GM19023 (cell line): ENCODE data around the gene TMEM59L.
A peak's percentile ranks its signal among the peaks of the same experiment; 100 is the strongest.

Experiments used
- ATAC-seq: cut with Tn5 transposase; IDR thresholded peaks from one replicate; pipeline ENCODE4 v1.9.1; 2021; ENCODE audit warnings: mild to moderate bottlenecking, moderate library complexity; ENCODE audit not compliant: unreplicated experiment

TMEM59L gene

GRCh38 chr19:18636183-18636968, 23.7 kb downstream of the TMEM59L start:
- ATAC-seq, result peak; percentile 90

DNA sequence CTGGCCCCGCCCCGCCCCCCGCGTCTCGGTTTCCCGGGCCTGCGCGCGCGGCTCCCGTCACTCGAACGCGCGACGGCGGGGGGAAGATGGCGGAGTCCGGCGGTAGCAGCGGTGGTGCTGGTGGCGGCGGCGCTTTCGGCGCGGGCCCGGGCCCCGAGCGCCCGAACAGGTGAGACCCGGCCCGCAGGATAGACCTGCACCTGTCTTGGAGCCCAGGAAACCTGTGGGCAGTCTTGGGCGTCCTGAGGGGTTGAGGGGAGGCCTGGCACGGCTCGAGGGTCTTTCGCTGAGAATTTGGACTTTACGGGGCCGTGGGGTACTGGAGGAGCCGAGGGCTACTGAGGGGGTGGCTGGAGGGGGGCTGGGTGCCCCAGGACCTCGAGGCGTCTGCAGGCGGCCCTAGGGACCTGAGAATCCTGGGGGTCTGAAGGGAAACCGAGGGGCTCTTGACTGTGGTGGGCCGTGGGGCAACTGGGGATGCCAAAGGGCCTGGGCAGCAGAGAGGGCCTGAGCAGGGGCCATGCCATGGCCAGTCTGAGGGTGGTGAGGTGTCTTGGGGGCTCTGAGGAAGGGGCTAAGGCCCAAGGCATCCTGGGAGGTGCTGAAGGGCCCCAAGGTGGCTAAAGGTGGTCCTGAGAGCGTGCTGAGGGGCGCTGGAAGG, 24.4 kb downstream of the TMEM59L start, which contains the start of gene KLHL26:
Gene KLHL26 (plus strand): TSS at position 60 of the 661 bp plus-strand sequence. CDS start 27 bp downstream, at position 87.
- ATAC-seq, result no peak

DNA sequence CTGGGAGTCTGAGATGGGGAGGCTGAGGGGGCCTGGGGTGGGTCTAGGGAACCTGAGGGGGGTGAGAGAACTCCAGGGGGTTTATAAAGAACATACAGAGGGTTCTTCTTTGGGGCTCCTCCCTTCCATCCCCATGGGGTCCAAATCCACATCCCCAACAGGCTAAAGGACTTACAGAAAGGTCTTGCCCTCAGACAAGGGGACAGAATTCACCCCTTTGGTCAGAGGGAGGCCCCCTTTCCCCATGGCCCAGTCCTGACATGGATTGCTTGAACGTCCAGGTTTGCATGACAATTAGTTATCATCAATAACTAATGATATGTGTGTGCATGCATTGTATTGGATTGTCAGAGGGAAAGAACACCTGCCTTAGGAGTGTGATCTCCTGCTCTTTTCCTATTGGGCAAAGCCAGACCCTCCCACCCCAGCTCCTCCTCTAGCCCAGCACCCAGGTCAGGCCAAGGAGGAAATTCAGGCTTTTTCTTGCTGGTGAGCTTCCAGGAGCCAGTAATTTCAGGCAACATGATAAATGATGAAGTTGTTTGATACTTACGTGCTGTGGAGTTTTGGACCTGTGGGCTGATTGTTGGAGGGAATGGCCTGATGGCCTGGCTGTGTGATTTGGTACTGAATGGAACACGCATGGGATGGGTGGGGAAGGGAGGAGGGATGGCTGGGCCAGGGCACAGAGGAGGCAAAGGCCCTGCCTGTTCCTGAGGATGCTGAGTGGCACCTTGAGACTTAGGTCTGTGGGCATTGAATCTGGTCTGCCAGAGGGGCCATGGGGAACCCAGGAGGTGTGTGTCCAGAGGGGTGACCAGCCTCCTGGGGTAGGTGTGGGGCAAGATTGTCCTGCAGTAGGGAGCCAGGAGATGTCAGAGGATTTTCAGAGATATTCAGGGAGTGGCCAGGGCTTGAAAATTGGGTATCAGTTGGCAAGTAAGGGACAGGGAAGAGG, 25.3 kb downstream of the TMEM59L start:
- ATAC-seq, result no peak

DNA sequence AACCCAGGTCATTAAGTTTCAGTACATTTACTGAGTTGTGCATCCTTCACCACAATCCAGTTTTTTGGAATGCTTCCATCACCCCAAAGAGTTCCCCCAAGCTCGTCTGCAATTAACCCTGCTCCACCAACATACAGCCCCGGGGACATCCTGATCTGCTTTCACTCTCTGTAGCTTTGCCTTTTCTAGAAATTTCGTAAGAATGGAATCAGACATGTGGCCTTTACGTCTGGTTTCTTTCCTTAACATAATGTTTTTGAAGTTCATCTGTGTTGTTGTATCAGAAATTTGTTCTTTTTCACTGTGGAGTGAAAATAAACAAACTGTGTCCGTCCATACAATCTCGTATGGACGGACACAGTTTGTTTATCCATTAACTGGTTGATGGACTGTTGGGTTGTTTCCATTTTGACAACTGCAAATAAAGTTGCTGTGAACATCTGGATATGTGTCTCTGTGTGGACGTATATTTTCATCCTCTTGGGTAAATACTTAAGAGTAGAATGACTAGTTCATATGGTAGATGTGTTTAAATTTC, 27.1 kb downstream of the TMEM59L start:
- ATAC-seq, result no peak

GRCh38 chr19:18644196-18645034, 31.7 kb downstream of the TMEM59L start:
- no peak for ATAC-seq

GRCh38 chr19:18645035-18645511, 32.4 kb downstream of the TMEM59L start:
- no peak for ATAC-seq

DNA sequence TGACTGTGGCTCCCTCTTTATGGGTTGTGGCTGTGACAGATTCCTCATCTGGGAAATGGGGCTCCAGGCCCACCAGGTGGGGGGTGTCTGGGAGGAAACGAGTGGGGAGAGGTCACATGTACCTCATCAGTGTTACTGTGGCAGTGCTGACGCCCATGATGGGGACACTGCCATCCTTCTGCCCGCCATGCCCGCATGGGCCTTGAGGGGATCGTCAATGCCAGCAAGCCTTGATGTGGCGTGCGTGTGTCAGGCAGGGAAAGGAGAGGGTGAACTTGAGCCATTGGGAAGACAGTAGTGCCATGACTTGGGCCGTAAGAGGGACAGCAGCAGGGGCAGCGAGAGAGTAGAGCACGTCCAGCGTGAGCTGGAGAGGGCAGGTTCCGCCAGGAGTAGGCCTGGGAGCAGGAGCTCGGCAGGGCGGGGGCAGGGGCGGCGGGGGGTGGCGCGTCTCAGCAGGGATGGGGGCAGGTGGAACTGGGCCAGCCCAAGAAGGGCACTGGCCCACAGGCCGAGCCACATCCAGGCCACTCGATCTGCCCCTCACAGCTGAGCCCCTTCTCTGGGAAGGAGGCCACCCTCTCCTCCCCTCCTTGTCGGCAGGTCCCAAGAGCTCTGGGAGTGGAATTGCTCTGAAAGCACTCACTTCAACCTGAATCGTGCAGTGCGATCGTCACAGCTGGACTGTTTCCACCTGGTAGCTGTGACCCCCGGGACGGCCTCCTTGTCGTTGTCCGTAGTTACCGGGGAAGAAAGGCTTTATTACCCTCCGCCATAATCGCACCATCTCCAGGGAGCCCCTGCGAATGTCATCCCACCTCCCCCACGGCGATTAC, 34.1 kb downstream of the TMEM59L start:
- ATAC-seq, result no peak

- ATAC-seq, result no peak
Measured at GRCh38 chr19:18647371-18647767, 34.7 kb downstream of the TMEM59L start.

DNA sequence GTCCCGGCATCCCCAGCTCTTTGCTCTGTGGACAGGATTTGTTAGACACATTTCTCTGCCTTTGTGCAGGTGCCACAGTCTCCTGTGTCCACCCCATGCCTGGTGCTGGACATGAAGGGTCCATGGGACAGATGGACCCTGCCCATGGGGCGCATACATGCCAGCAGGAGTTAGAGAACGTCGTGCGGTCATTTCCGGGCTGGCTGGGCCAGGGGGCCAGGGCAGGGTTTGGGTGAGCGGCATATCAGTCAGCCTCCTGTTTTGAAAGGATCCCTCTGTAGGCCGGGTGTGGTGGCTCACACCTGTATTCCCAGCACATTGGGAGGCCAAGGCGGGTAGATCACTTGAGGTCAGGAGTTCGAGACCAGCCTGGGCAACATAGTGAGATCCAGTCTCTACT, 35.1 kb downstream of the TMEM59L start:
- no peak for ATAC-seq

GRCh38 chr19:18648973-18649315, 36.3 kb downstream of the TMEM59L start:
- no peak for ATAC-seq

DNA sequence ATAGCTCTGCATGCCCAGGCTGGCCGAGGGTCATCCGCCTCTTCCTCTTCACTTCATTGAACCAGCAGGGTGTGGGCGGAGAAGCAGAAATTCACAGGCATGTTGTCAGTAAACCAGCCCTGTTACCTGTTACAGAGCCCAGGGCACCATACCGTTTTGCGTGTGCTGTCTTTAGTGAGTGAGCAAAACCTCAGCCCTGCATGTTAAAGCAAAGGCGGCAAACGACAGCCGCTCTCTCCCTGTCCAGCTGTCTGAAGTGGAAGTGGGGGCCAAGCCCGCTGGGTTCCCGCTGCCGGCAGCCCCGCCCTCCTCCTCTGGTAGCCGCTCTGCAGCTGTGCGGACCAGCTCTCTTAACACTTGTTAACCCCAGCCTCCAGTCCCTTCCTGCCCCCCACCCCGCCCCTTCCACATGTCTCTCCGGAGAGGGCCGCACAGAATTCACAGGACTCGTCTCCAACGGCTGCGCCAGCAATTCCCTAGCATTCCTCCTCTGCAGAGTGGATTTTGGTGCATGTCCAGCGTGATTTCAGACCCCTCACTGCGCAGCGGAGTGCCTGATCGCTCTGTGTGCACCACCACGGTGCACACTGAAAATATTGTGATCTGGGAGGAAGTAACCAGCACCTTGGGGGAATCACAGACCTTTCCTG, 36.8 kb downstream of the TMEM59L start:
- ATAC-seq, result no peak

GRCh38 chr19:18650021-18650390, 37.3 kb downstream of the TMEM59L start:
- ATAC-seq, result no peak

- ATAC-seq, result no peak
Measured at GRCh38 chr19:18650468-18651041, 37.9 kb downstream of the TMEM59L start.

DNA sequence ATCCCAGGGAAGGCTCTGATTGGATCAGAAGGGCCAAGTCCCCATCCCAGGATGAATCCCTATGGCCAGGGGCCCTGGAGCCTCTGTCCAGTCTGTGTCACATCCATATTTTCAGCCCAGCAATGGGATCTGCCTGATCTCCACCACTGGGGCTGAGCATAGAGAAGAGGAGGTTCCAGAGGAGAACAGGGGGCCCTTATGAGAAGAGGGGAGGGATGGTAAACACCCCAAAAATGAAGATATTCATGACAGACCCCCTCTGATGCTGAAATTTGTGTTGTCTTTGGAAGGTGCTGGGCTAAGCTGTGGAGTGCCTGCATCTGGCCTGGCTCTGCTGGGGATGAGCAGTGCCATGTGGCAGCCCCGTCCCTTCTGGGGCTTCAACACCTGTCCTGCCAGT, 38.6 kb downstream of the TMEM59L start:
- ATAC-seq, result no peak

DNA sequence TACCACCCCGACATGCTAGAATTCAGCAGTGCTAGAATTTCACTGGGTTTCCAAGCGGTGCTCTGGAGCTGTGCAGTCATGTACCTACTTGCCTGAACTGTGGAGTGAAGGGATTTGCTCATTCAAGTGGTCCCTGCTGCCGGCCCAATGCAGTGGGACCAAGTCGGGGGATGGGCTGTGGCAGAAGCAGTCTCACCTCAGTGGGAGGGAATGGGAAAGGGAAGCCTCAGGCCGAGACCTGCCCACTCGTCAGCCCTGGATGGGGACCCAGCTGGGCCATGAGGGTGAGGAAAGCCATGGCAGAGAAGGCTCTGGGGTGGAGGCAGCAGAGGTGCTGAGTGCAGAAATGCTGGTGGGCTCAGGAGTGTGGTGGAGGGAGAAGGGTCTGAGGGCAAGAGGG, 39.1 kb downstream of the TMEM59L start:
- no peak for ATAC-seq

- ATAC-seq, result no peak
Measured at GRCh38 chr19:18653853-18654252, 41.2 kb downstream of the TMEM59L start.

GRCh38 chr19:18654469-18654868, 41.8 kb downstream of the TMEM59L start:
- ATAC-seq, result no peak

DNA sequence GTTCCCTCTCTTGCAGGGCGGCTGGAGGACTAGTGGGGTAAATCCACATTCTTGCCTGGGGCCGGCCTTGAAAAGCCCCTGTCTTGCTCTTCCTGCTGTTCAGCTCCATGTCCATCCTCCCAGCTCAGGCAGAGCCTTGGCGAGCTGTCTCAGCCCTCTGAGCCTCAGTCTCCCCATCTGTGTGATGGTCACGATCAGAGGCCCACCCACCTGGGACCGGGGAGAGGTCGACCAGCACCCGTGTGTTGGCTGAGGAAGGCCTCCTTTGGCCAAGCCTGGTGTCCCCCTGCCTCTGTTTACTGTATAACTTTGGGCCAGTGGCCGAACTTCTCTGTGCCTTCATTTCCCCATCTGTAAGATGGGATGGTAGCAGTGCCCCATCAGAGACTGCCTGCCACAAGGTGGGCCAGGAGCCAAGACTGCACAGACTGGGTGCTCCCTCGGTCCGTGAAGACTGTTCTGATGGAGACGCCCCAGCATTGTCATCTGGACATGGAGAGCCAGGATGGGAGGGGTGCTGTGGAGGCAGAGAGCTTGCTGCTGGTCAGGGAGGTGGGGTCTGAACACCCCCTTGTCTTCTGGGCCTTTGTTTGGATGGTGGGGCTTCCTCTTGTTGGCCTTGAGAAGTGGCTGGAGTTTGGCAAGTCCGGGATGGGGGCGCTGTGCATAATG, 42.6 kb downstream of the TMEM59L start:
- no peak for ATAC-seq
